SK-N-SH treated with all-trans-retinoic acid at 6 μM for 48 hours (cell line): ENCODE data around the gene VPS41.

Experiments used
- RARB ChIP-seq: fragments of 250-450 bp; sonication (Bioruptor Pico); IDR thresholded peaks from 2 replicates; pipeline ENCODE4 v1.8.0; 2021; ENCODE audit warnings: mild to moderate bottlenecking, moderate library complexity
- TCF4 ChIP-seq: fragments of 250-450 bp; sonication (Bioruptor Pico); IDR thresholded peaks from 2 replicates; pipeline ENCODE4 v1.8.0; 2021; ENCODE audit warnings: mild to moderate bottlenecking, moderate library complexity, borderline replicate concordance
- TOX ChIP-seq: fragments of 250-450 bp; sonication (Bioruptor Pico); IDR thresholded peaks from 2 replicates; pipeline ENCODE4 v1.8.0; 2021; ENCODE audit warnings: mild to moderate bottlenecking, moderate library complexity, borderline replicate concordance
- ZC3H10 ChIP-seq: fragments of 250-450 bp; sonication (Bioruptor Pico); IDR thresholded peaks from 2 replicates; pipeline ENCODE4 v1.5.1; 2021; ENCODE audit warnings: mild to moderate bottlenecking, moderate library complexity
- ZFP3 ChIP-seq: fragments of 250-450 bp; sonication (Bioruptor Pico); IDR thresholded peaks from 2 replicates; pipeline ENCODE4 v1.5.0; 2020; ENCODE audit warnings: mild to moderate bottlenecking, moderate library complexity
- ZNF565 ChIP-seq: fragments of 450-650 bp; formaldehyde crosslinking; conservative IDR thresholded peaks from 2 replicates; pipeline ENCODE4 v1.5.0; 2020; ENCODE audit warnings: low read depth, mild to moderate bottlenecking, moderate library complexity
- ZNF8 ChIP-seq: fragments of 450-650 bp; formaldehyde crosslinking; IDR thresholded peaks from 2 replicates; pipeline ENCODE4 v1.5.0; 2020; ENCODE audit warnings: mild to moderate bottlenecking, moderate library complexity
- TF ChIP-seq, protein P1 (sequence below): fragments of 250-450 bp; sonication (Bioruptor Pico); IDR thresholded peaks from 2 replicates; pipeline ENCODE4 v1.5.0; 2020; ENCODE audit warnings: mild to moderate bottlenecking, moderate library complexity

DNA sequence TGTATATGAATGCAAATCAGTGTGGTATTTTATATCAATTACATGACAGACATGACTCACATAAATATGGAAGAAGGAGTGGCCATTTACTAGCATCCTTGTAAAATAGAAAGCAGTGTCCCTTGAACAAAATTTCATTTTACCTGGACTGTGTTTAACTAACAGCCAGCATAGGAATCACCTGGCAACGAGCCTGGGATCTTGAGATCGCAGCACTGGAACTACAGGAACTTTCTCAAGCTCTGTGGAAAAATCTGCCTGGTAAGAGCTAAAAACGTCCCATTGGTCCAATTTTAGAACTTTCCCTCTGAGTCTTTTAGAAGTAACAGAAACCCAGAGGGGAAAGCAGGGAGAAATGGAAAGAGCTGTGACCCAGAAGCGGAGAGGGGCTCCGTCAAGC is 208.9 kb downstream of the VPS41 start:
- TF ChIP-seq RARB (CRISPR knock-in tag) (no peak), ZNF8 (CRISPR knock-in tag) (no peak), ZC3H10 (CRISPR knock-in tag) (no peak), ZNF565 (CRISPR knock-in tag) (no peak), ZFP3 (CRISPR knock-in tag) (no peak), TOX (CRISPR knock-in tag) (no peak), TCF4 (CRISPR knock-in tag) (no peak)
- TF ChIP-seq, protein P1, sequence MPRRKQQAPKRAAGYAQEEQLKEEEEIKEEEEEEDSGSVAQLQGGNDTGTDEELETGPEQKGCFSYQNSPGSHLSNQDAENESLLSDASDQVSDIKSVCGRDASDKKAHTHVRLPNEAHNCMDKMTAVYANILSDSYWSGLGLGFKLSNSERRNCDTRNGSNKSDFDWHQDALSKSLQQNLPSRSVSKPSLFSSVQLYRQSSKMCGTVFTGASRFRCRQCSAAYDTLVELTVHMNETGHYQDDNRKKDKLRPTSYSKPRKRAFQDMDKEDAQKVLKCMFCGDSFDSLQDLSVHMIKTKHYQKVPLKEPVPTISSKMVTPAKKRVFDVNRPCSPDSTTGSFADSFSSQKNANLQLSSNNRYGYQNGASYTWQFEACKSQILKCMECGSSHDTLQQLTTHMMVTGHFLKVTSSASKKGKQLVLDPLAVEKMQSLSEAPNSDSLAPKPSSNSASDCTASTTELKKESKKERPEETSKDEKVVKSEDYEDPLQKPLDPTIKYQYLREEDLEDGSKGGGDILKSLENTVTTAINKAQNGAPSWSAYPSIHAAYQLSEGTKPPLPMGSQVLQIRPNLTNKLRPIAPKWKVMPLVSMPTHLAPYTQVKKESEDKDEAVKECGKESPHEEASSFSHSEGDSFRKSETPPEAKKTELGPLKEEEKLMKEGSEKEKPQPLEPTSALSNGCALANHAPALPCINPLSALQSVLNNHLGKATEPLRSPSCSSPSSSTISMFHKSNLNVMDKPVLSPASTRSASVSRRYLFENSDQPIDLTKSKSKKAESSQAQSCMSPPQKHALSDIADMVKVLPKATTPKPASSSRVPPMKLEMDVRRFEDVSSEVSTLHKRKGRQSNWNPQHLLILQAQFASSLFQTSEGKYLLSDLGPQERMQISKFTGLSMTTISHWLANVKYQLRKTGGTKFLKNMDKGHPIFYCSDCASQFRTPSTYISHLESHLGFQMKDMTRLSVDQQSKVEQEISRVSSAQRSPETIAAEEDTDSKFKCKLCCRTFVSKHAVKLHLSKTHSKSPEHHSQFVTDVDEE (CRISPR knock-in tag): no peak
